Measurements from ENCODE around the gene VWA5B1. TPM values are rescaled to one million over a fixed set of nuclear protein-coding genes. Genes with fewer than 3 reads are reported as not detected.

VWA5B1 gene
- total and polyA plus RNA-seq, 2 of the 4 experiments (the other 2 are of a cell fraction): not detected

GRCh38 chr1:20373286-20373685 is 82.6 kb downstream of the VWA5B1 start:
- no peak overlapping the region for H3K18ac ChIP-seq (ENCODE audit: low read depth, low read length)
- no peak overlapping the region for H3K56ac ChIP-seq (ENCODE audit: extremely low read depth, insufficient read depth, low read length)
- H2AK5ac ChIP-seq (ENCODE audit: low read depth, low read length): no peak overlapping the region
- ATAC-seq (ENCODE audit: low read depth) (no peak), DNase-seq (no peak)
- H2AK9ac ChIP-seq (replicated peaks; ENCODE audit: low read depth, low read length, poor library complexity): peak overlapping the region; percentile 24
- no peaks in the 10 kb centered on the region for H3K36me3 ChIP-seq (ENCODE audit: control insufficient read depth, insufficient read depth, low read length)
- no peak overlapping the region for H2BK15ac ChIP-seq (ENCODE audit: low read depth, low read length)
- in situ Hi-C loops (cut with MboI; ENCODE audit: low sequenced_read_pairs): no loop called here
- H3K4ac ChIP-seq (ENCODE audit: low read depth, low read length): no peak overlapping the region
- dilution Hi-C loops (cut with HindIII; ENCODE audit: low sequenced_read_pairs, unreplicated experiment): no loop called here
- no peak overlapping the region for H3K27ac ChIP-seq (ENCODE audit: insufficient read depth, low read length)
- no TSS peak for BruUV-seq (replicated peaks)
- no peaks in the 10 kb centered on the region for H4K20me1 ChIP-seq (ENCODE audit: insufficient read depth, low read length)
- H3K9ac ChIP-seq (ENCODE audit: low read depth, low read length): no peak overlapping the region
- peaks cover 4% of the 10 kb centered on the region; the same call in 1 of the 2 replicates for H3K9me1 ChIP-seq (ENCODE audit: insufficient read depth, low read length)
- H2BK5ac ChIP-seq (ENCODE audit: low read depth, low read length, poor library complexity, severe bottlenecking): no peak overlapping the region
- H3K27me3 ChIP-seq (ENCODE audit: control insufficient read depth, insufficient read depth, low read length): peaks cover 32% of the 10 kb centered on the region
- H3K4me3 ChIP-seq (ENCODE audit: insufficient read depth, low read depth, low read length): no peak overlapping the region
- H3K9me3 ChIP-seq (ENCODE audit: control insufficient read depth, insufficient read depth, low read length): no peaks in the 10 kb centered on the region
- no peak overlapping the region for H4K91ac ChIP-seq (ENCODE audit: insufficient read depth, low read depth, low read length)
- 45% methylated on average over 2 of the region's 8 CpGs; no CpG with 5 or more reads in 1 of the 2 experiments for WGBS, 2 experiments (ENCODE audit: extremely low coverage in 2 of 2, insufficient read length in 1 of 2)
- intact Hi-C loops (cut with micrococcal nuclease): loop anchor here (10.0 kb wide), 1 partner anchor 458 kb away; no protein-coding TSS in a partner anchor
- H2BK120ac ChIP-seq (ENCODE audit: low read depth, low read length): no peak overlapping the region
- no peak overlapping the region for H4K5ac ChIP-seq (ENCODE audit: low read depth, low read length)
- H3K14ac ChIP-seq (replicated peaks; ENCODE audit: low read depth, low read length): no peak overlapping the region
- no peak overlapping the region for H2BK20ac ChIP-seq (ENCODE audit: low read depth, low read length)
- H2AFZ ChIP-seq (replicated peaks; ENCODE audit: low read length, poor library complexity): no peak overlapping the region
- H3K23ac ChIP-seq (ENCODE audit: low read depth, low read length): no peak overlapping the region
- no peak overlapping the region for H3K4me2 ChIP-seq (ENCODE audit: low read depth, low read length)
- no peak overlapping the region for H4K8ac ChIP-seq (ENCODE audit: low read depth in 2 of 2, low read length in 2 of 2)
- H3K79me1 ChIP-seq (ENCODE audit: low read depth in 1 of 2, low read length in 2 of 2): no peaks in the 10 kb centered on the region
- no peak for TF ChIP-seq FOS (IDR thresholded peaks at IDR 0.05; ENCODE audit: low read depth, low read length)
- TF ChIP-seq USF2 (IDR thresholded peaks at IDR 0.05; ENCODE audit: low read depth, low read length): no peak
- no peak for TF ChIP-seq POLR2A (IDR thresholded peaks at IDR 0.05; ENCODE audit: low read depth, low read length)
- TF ChIP-seq MXI1 (IDR thresholded peaks at IDR 0.05; ENCODE audit: borderline replicate concordance, low read depth, low read length): no peak
- no peak for TF ChIP-seq MAZ (IDR thresholded peaks at IDR 0.05; ENCODE audit: borderline replicate concordance, low read depth, low read length)
- TF ChIP-seq SMC3 (IDR thresholded peaks at IDR 0.05; ENCODE audit: low read depth, low read length): no peak
- TF ChIP-seq RFX5 (IDR thresholded peaks at IDR 0.05; ENCODE audit: low read depth, low read length): no peak
- TF ChIP-seq, protein P1, sequence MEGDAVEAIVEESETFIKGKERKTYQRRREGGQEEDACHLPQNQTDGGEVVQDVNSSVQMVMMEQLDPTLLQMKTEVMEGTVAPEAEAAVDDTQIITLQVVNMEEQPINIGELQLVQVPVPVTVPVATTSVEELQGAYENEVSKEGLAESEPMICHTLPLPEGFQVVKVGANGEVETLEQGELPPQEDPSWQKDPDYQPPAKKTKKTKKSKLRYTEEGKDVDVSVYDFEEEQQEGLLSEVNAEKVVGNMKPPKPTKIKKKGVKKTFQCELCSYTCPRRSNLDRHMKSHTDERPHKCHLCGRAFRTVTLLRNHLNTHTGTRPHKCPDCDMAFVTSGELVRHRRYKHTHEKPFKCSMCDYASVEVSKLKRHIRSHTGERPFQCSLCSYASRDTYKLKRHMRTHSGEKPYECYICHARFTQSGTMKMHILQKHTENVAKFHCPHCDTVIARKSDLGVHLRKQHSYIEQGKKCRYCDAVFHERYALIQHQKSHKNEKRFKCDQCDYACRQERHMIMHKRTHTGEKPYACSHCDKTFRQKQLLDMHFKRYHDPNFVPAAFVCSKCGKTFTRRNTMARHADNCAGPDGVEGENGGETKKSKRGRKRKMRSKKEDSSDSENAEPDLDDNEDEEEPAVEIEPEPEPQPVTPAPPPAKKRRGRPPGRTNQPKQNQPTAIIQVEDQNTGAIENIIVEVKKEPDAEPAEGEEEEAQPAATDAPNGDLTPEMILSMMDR (conservative IDR thresholded peaks at IDR 0.05; ENCODE audit: low read depth, low read length): no peak
- no peak for TF ChIP-seq RAD21 (IDR thresholded peaks at IDR 0.05; ENCODE audit: low read length)
- no peak for TF ChIP-seq BHLHE40 (IDR thresholded peaks at IDR 0.05; ENCODE audit: low read depth, low read length)
- no peak for TF ChIP-seq CHD1 (IDR thresholded peaks at IDR 0.05; ENCODE audit: low read depth, low read length)
- no peak for TF ChIP-seq NFE2L2 (IDR thresholded peaks at IDR 0.05; ENCODE audit: low read depth, low read length)
- TF ChIP-seq CEBPB (IDR thresholded peaks at IDR 0.05; ENCODE audit: low read depth, low read length): no peak
- TF ChIP-seq RCOR1 (IDR thresholded peaks at IDR 0.05; ENCODE audit: insufficient replicate concordance, low read length): no peak
- no peak for TF ChIP-seq ELK1 (IDR thresholded peaks at IDR 0.05; ENCODE audit: borderline replicate concordance, low read depth, low read length)
- no peak for TF ChIP-seq MAFK (IDR thresholded peaks at IDR 0.05; ENCODE audit: low read depth, low read length)
- POLR2A ChIA-PET (ENCODE audit: unreplicated experiment): no interaction called here
- H3K4me1 ChIP-seq (ENCODE audit: control insufficient read depth, insufficient read depth, low read length): no peaks in the 10 kb centered on the region
- CTCF ChIA-PET: interaction anchor here (0.9 kb wide), 1 partner anchor 58 kb away, joined by 3 read pairs; no protein-coding TSS in a partner anchor

All from IMR-90 (cell line).